HepG2 (cell line): ENCODE measurements around the gene TARS3. TPM values are rescaled to one million over a fixed set of nuclear protein-coding genes. Genes with fewer than 3 reads are reported as not detected.

Source experiments
- AKAP8 ChIP-seq: sonication (generic); formaldehyde crosslinking; IDR thresholded peaks from 2 replicates; pipeline ENCODE4 v1.5.1; 2020; ENCODE audit warnings: mild to moderate bottlenecking, missing genetic modification reagents
- CERS6 ChIP-seq: sonication (generic); formaldehyde crosslinking; IDR thresholded peaks from 2 replicates; pipeline ENCODE4 v1.5.0; 2020; ENCODE audit warnings: missing genetic modification reagents
- CHD4 ChIP-seq: fragments of 200-600 bp; sonication (generic); IDR thresholded peaks from 2 replicates; pipeline ENCODE4 v1.7.0; 2017; ENCODE audit warnings: mild to moderate bottlenecking, low read length, borderline replicate concordance
- FOXK2 ChIP-seq: fragments of 450-650 bp; IDR thresholded peaks from 2 replicates; pipeline ENCODE4 v1.6.1; 2016
- GATA4 ChIP-seq: sonication (generic); IDR thresholded peaks from 2 replicates; pipeline ENCODE4 v1.6.1; 2016; ENCODE audit warnings: antibody characterized with exemption, low read depth, borderline replicate concordance
- HBP1 ChIP-seq: IDR thresholded peaks from 2 replicates; pipeline ENCODE4 v1.6.1; 2016; ENCODE audit warnings: low read depth, control low read depth
- HOXA9 ChIP-seq: sonication (generic); formaldehyde crosslinking; IDR thresholded peaks from 2 replicates; pipeline ENCODE4 v1.8.1; 2022; ENCODE audit warnings: missing genetic modification reagents, mild to moderate bottlenecking, moderate library complexity, borderline replicate concordance
- IKZF5 ChIP-seq: IDR thresholded peaks from 2 replicates; pipeline ENCODE4 v1.6.1; 2018; ENCODE audit warnings: missing genetic modification reagents, mild to moderate bottlenecking, missing compliant biosample characterization
- MAZ ChIP-seq, 2 experiments: sonication (generic) in 1 of 2; formaldehyde crosslinking in 1 of 2; IDR thresholded peaks; 2 replicates each; pipeline versions ENCODE4 v1.5.0 to v1.6.1; 2012 to 2020; ENCODE audit warnings: low read depth in 2 of 2, mild to moderate bottlenecking in 2 of 2, borderline replicate concordance in 1 of 2, improper control_type of control experiment in 1 of 2, low read length in 1 of 2, missing genetic modification reagents in 1 of 2, moderate library complexity in 1 of 2
- MIXL1 ChIP-seq: IDR thresholded peaks from 2 replicates; pipeline ENCODE4 v1.6.1; 2016
- NR1H2 ChIP-seq: sonication (generic); formaldehyde crosslinking; IDR thresholded peaks from 2 replicates; pipeline ENCODE4 v1.8.1; 2022; ENCODE audit warnings: low read depth, missing genetic modification reagents, borderline replicate concordance
- SMYD3 ChIP-seq: sonication (generic); formaldehyde crosslinking; IDR thresholded peaks from 2 replicates; pipeline ENCODE4 v1.8.1; 2023; ENCODE audit warnings: mild to moderate bottlenecking, missing genetic modification reagents
- TP53 ChIP-seq: sonication (generic); formaldehyde crosslinking; conservative IDR thresholded peaks from 2 replicates; pipeline ENCODE4 v1.4.0; 2020; ENCODE audit warnings: missing genetic modification reagents
- ZFP36L1 ChIP-seq: sonication (generic); formaldehyde crosslinking; IDR thresholded peaks from 2 replicates; pipeline ENCODE4 v1.8.0; 2022; ENCODE audit warnings: mild to moderate bottlenecking, missing genetic modification reagents, moderate library complexity
- ZNF224 ChIP-seq: sonication (generic); formaldehyde crosslinking; IDR thresholded peaks from 2 replicates; pipeline ENCODE4 v1.5.0; 2020; ENCODE audit warnings: mild to moderate bottlenecking, missing genetic modification reagents
- ZNF317 ChIP-seq: sonication (generic); formaldehyde crosslinking; IDR thresholded peaks from 2 replicates; pipeline ENCODE4 v1.5.0; 2020; ENCODE audit warnings: mild to moderate bottlenecking, missing genetic modification reagents
- ZNF383 ChIP-seq: sonication (generic); formaldehyde crosslinking; IDR thresholded peaks from 2 replicates; pipeline ENCODE4 v1.4.0; 2020; ENCODE audit warnings: missing genetic modification reagents, mild to moderate bottlenecking, borderline replicate concordance
- ZNF484 ChIP-seq: sonication (generic); formaldehyde crosslinking; IDR thresholded peaks from 2 replicates; pipeline ENCODE4 v1.5.1; 2020; ENCODE audit warnings: mild to moderate bottlenecking, low read depth, missing genetic modification reagents, borderline replicate concordance
- ZNF543 ChIP-seq: sonication (generic); formaldehyde crosslinking; IDR thresholded peaks from 2 replicates; pipeline ENCODE4 v1.4.0; 2020; ENCODE audit warnings: mild to moderate bottlenecking, missing genetic modification reagents
- ZNF564 ChIP-seq: sonication (generic); formaldehyde crosslinking; IDR thresholded peaks from 2 replicates; pipeline ENCODE4 v1.8.1; 2023; ENCODE audit warnings: mild to moderate bottlenecking, missing genetic modification reagents
- ZNF572 ChIP-seq: sonication (generic); formaldehyde crosslinking; IDR thresholded peaks from 2 replicates; pipeline ENCODE4 v1.5.1; 2020; ENCODE audit warnings: mild to moderate bottlenecking, missing genetic modification reagents
- ZNF619 ChIP-seq: sonication (generic); formaldehyde crosslinking; IDR thresholded peaks from 2 replicates; pipeline ENCODE4 v1.4.0; 2020; ENCODE audit warnings: mild to moderate bottlenecking, missing genetic modification reagents
- ZNF672 ChIP-seq: sonication (generic); formaldehyde crosslinking; IDR thresholded peaks from 2 replicates; pipeline ENCODE4 v1.8.1; 2022; ENCODE audit warnings: missing genetic modification reagents
- ZNF7 ChIP-seq: IDR thresholded peaks from 2 replicates; pipeline ENCODE4 v1.6.1; 2016; ENCODE audit warnings: missing biosample characterization, missing genetic modification reagents
- ZNF724P ChIP-seq: sonication (generic); formaldehyde crosslinking; IDR thresholded peaks from 2 replicates; pipeline ENCODE4 v1.8.0; 2022; ENCODE audit warnings: missing genetic modification reagents, borderline replicate concordance
- ZNF780A ChIP-seq: sonication (generic); formaldehyde crosslinking; IDR thresholded peaks from 2 replicates; pipeline ENCODE4 v1.8.0; 2022; ENCODE audit warnings: mild to moderate bottlenecking, missing genetic modification reagents, moderate library complexity
- ZNF782 ChIP-seq: sonication (generic); formaldehyde crosslinking; IDR thresholded peaks from 2 replicates; pipeline ENCODE4 v1.4.0; 2020; ENCODE audit warnings: missing genetic modification reagents, mild to moderate bottlenecking, borderline replicate concordance
- polyA plus RNA-seq, 8 experiments: library from polyadenylated mRNA; depleted of rRNA in 3 of 8; stranded (reverse) in 7 of 8; unstranded in 1 of 8; fragments of >200 nt; fragmentation: Illumina TruSeq in 4 of 8; extraction: Trizol in 4 of 8; gene quantifications; 2 replicates each; pipeline versions ENCODE4 v1.2.1 to v1.2.3, GENCODE V29; 2011 to 2016; ENCODE audit warnings: low read depth in 4 of 8, missing spikeins in 1 of 8, mixed read lengths in 1 of 8; ENCODE audit not compliant: insufficient read depth in 1 of 8
- total RNA-seq, 5 experiments: library from RNA; depleted of rRNA; stranded (reverse); fragments of >200 nt; fragmentation: Illumina TruSeq; extraction: Trizol; gene quantifications; 2 replicates each; pipeline ENCODE4 v1.2.3, GENCODE V29; 2016; ENCODE audit warnings: low read depth in 1 of 5

Gene TARS3
- total and polyA plus RNA-seq, 2 of the 13 experiments (the other 11 are each of a cell fraction or from before 2014, with no cell fraction given): 4.1 to 11.7 TPM

- TF ChIP-seq ZNF724P (0 out of 2 replicates have a peak, but pooled peaks have one; percentile 57), ZNF564 (CRISPR knock-in tag) (peak; percentile 89), ZNF780A (CRISPR knock-in tag) (0 out of 2 replicates have a peak, but pooled peaks have one; percentile 6), ZNF543 (CRISPR knock-in tag) (peak; percentile 57; the same call in 1 of the 2 replicates), ZNF619 (CRISPR knock-in tag) (peak; percentile 27; the same call in 1 of the 2 replicates), ZNF782 (peak; percentile 44; the same call in 1 of the 2 replicates), TP53 (CRISPR knock-in tag) (0 out of 2 replicates have a peak, but pooled peaks have one; percentile 44), MAZ (IDR thresholded peaks at IDR 0.05; ENCODE audit: borderline replicate concordance, low read depth, low read length) (peak; percentile 85; the same call in 1 of the 2 replicates), MAZ (CRISPR knock-in tag; IDR thresholded peaks at IDR 0.05; ENCODE audit: low read depth) (peak; percentile 94), HOXA9 (CRISPR knock-in tag) (peak; percentile 19; the same call in 1 of the 2 replicates), ZFP36L1 (CRISPR knock-in tag) (peak; percentile 52; the same call in 1 of the 2 replicates), SMYD3 (peak; percentile 71; the same call in 1 of the 2 replicates), ZNF572 (0 out of 2 replicates have a peak, but pooled peaks have one; percentile 27), NR1H2 (CRISPR knock-in tag) (no peak), CERS6 (CRISPR knock-in tag) (no peak), IKZF5 (CRISPR knock-in tag) (peak; percentile 42; the same call in 1 of the 2 replicates), ZNF672 (CRISPR knock-in tag) (peak; percentile 86; the same call in 1 of the 2 replicates), ZNF317 (CRISPR knock-in tag) (peak; percentile 50; the same call in 1 of the 2 replicates), ZNF383 (CRISPR knock-in tag) (0 out of 2 replicates have a peak, but pooled peaks have one; percentile 52), CHD4 (no peak), MIXL1 (no peak), ZNF484 (CRISPR knock-in tag) (no peak), HBP1 (CRISPR knock-in tag) (peak; percentile 60; the same call in 1 of the 2 replicates), AKAP8 (CRISPR knock-in tag) (peak; percentile 58; the same call in 1 of the 2 replicates), ZNF7 (CRISPR knock-in tag) (no peak), FOXK2 (no peak), ZNF224 (CRISPR knock-in tag) (0 out of 2 replicates have a peak, but pooled peaks have one; percentile 44), GATA4 (peak; percentile 40; the same call in 1 of the 2 replicates)
These were observed 72.0 kb downstream of the TARS3 start, which contains the start of gene TM2D3 (continued) for GRCh38 chr15:101652098-101652785.
